ENCODE data around the gene HLA-DPA1.
"Not testable (repeated sequence)": the region's sequence is repeated elsewhere in the genome, so short reads cannot be mapped to it uniquely, and the experiment has no call there.

The HLA-DPA1 gene

GRCh38 chr6:33064723-33065122 lies 8.7 kb downstream of the HLA-DPA1 start:
- no peak for DNase-seq (ENCODE audit: low spot score)

DNA sequence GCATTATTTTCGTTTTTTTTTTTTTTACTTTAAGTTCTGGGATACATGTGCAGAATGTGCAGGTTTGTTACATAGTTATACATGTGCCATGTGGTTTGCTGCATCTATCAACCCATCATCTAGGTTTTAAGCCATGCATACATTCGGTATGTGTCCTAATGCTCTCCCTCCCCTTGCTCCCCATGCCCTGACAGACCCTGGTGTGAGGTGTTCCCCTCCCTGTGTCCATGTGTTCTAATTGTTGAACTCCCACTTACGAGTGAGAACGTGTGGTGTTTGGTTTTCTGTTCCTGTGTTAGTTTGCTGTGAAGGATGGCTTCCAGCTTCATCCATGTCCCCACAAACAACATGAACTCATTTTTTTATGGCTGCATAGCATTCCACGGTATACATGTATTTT lies 10.0 kb downstream of the HLA-DPA1 start:
- DNase-seq (ENCODE audit: low spot score) = not testable (repeated sequence)

DNA sequence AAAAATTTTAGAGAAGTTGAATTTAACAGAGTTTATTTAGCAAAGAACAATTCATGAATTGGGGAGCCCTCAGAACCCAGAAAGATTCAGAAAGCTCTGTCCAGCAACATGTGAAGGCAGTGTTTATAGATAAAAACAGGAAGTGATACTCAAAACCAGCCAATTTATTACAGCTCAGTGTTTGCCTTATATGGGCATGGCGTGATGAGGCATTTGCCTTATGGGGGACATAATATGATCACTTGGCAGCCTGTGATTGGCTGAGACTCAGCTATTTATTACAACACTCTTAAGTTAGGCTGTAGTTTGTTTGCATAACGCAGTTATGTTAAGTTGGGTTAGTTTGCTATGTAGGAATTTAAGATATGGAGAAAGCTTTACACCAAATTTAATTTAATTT lies 11.5 kb downstream of the HLA-DPA1 start:
- no peak for DNase-seq (ENCODE audit: low spot score)

GRCh38 chr6:33057222-33058150 lies 16.0 kb downstream of the HLA-DPA1 start:
- no peak for DNase-seq (ENCODE audit: low spot score)

DNA sequence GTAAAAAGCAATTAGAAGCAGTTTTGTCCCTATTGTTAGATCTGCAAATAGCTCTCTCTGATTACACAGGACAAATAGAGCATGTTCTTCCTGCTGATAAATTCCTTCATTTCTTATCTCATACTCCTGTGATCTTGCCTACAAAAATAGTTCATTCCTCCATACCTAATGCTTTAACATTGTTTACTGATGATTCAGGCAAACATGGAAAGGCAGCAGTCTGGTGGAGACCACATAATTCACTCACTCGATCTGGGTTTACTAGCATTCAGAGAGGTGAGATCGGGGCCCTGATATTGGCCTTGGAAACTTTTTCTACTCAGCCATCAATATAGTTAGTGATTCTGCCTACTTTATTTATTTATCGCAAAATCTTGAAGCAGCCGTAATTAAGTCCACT lies 20.2 kb downstream of the HLA-DPA1 start:
- no peak for DNase-seq (ENCODE audit: low spot score)

DNA sequence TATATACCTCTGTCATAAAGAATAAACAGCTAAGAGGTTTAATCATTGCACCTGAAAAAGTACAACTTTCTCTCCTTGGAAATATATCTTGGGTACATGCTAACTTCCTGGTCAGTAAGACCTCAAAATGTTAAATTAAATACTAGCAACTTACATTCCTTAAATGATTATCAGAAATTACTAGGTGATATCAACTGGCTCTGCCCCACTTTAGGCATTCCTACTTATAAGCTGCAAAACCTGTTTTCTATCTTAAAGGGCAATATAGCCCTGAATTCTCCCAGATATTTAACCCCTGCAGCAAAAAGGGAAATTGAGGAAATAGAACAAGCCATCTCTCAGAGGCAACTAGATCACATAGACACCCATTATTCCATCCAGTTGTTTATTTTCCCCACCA lies 20.8 kb downstream of the HLA-DPA1 start:
- DNase-seq (ENCODE audit: low spot score) = no peak

DNA sequence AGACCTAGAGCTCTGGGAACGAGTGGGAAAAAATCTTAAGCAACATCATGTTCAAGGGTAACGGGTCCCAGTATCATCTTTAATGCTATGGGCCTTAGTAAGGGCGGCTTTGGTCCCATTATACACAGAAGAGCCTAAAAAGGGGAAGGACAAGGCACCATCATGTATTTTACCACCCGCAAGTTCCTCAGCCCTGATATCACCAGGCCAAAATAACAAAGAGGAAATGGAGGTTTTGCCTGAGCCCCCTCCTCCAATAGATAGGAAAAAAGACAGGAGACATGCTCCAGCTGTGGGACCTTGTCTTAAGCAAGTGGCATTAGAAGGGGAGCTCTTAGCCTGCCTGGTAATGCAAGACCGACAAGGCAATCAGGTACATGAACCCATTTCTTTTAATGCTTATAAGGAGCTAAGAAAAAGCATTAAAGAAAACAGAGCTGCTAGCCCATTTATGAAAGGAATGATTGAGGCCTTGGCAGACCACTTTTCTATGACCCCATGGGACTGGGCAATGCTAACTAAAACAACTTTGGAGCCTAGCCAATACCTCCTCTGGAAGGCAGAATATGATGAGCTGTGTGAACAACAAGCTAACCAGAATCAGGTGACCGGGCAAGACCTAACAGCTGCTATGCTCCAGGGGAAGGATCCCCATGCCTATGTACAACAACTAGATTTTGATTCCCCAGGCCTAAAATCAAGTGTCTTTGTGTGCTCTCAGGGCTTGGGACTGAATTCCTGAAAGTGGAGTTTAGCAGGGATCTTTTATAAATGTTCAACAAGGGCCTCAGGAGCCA lies 23.2 kb downstream of the HLA-DPA1 start:
- no peak for DNase-seq (ENCODE audit: low spot score)

DNA sequence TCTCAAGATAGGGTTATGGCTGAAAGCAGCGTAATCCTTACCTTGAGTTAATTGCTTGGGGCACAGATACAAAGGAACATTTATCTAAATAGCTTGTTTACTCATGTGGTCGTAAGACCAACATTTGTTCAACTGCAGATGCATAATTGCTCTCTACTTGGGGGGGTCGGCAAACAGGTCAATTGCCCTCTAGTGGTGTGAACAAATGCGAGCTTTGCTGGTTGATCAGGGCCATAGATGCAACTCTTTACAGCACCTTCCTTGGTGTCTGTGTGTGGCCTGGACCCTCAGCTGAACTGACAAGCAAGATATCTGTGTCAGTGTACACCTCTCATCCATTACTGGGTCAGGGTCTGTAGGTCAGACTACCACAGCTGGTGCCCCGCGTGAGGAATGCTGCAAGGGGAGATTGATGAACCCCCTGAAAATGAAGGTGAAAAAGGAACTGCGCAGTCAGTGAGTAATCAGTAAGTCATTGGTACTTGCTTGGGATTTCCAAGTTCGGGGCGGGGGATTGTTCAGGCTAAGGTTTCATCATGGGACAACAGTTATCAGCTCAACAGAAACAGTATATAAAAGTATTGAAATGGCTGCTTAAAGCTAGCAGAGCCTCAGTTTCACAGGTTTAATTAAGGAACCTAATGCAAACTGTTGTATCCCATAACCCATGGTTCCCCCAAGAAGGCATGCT lies 24.0 kb downstream of the HLA-DPA1 start:
- no peak for DNase-seq (ENCODE audit: low spot score)

DNA sequence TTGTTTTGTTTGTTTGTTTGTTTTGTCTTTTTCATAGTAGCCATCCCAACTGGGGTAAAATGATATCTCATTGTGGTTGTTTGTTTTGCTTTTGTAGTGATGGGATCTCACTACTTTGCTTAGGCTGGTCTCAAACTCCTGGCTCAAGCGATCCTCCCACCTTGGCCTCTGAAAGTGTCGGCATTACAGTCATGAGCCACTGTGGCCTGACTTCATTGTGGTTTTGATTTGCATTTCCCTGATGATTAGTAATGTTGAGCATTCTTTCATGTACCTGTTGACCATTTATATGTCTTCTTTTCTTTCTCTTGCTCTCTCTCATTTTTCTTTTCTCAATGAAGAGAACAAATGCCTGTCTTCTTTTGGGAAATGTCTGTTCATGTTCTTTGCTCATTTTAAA lies 33.3 kb downstream of the HLA-DPA1 start:
- no peak for DNase-seq (ENCODE audit: low spot score)

DNA sequence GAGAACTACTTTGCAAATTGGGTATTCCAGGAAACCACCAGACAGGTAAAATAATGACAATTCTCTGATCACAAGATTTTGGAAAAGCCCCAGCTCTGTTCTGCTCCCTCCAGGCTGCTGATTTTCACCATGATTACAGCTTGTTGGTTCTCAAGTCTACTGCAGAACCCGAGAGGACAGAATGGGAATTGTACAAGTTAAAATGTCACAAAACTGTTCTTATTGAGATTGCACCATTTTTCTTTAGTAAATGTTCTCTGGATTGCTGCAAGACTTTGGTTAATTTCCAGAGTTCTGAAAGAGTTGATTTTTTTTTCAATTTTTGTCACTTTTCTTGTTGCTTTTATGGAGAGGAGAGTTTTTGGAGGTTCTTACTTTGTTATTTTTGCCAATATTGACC lies 36.9 kb downstream of the HLA-DPA1 start:
- DNase-seq (ENCODE audit: low spot score) = no peak

DNA sequence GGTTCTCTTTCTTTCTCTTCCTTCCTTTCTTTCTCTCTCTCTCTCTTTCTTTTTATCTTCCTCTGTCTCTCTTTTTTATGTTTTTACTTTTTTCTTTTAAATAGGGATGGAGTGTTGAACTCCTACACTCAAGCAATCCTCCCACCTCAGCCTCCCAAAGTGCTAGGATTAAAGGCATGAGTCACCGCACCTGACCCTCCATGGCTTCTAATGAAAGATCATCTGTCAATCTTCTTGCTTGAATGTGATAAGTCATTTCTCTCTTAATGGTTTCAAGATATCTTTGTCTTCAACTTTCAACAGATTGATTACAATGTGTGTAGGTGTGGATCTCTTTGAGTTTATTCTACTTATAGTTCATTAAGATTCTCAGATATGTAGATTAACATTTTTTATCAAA lies 38.9 kb downstream of the HLA-DPA1 start:
- no peak for DNase-seq (ENCODE audit: low spot score)

- no peak for DNase-seq (ENCODE audit: low spot score)
Measured at GRCh38 chr6:33030245-33030644, 43.2 kb downstream of the HLA-DPA1 start.

DNA sequence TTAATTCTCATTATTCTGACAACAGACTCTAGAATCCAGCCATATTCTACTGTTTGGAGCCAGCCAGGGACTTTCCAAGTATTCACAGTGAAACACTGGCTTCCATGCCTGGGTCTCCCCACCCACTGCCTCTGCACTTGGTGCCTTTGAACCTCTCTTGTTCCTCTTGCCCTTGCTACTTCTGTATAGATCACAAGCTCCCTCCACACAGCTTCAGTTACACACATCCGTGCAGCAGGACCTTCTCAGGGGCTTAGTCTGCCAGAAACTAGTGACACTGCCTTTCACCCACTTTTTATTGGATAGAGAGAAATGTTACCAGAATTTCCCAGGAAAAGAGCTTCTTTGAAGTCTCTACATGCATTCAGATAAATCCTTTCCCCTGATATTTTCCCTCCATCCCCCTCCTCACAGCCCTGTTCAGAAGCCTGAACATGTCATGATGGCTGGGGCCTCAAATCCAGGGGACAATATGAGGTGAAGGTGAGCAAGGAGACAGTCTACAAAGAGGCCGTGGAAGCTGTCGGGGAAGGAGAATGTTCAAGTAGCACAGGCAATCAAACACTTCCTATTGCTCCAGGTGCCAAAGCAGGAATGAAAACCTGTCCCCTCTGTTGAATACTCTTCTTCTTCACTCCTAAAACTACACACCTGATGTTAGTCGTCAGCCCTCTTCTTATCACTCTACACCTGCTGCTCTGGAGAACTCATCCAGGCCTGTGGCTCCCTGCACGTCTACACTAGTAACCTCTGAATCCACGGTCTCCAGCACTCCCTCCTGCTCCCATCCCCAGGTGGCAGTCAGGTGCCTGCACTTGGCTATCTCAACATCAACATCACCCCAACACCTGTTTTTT lies 43.9 kb downstream of the HLA-DPA1 start:
- DNase-seq (ENCODE audit: low spot score) = no peak

DNA sequence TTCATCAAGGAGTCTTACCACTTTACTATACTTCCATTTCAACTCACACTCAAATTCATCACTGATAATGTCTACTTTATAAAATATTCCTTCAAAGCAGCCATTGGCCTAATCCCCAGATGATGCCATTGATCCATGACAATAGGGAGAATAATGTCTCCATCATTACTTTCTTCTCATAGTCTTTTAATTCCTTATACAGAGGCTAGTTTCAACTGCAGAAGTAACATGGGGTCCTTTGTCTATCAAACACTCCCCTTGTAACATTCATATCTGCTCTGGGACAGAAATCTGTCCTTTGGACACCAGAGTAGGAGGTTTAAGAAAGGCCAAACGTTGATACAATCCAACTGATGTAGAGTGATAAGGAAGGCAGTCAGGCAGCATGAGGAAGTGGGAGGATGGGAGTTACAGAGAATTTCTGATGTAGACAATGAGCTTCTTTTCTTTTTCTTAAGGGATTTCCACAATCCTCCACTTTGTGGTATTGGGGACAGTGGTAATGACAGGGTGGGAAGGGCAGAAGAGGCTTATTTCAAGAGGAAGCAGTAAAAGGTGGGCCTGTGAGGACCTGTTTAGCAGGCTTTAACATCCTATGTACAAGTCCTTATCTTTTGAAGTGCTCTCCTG lies 45.1 kb downstream of the HLA-DPA1 start:
- DNase-seq (ENCODE audit: low spot score) = no peak

- DNase-seq (ENCODE audit: low spot score) = no peak
Measured at GRCh38 chr6:33024521-33024920, 48.9 kb downstream of the HLA-DPA1 start.

GRCh38 chr6:33023536-33023935 lies 49.9 kb downstream of the HLA-DPA1 start:
- no peak for DNase-seq (ENCODE audit: low spot score)

DNA sequence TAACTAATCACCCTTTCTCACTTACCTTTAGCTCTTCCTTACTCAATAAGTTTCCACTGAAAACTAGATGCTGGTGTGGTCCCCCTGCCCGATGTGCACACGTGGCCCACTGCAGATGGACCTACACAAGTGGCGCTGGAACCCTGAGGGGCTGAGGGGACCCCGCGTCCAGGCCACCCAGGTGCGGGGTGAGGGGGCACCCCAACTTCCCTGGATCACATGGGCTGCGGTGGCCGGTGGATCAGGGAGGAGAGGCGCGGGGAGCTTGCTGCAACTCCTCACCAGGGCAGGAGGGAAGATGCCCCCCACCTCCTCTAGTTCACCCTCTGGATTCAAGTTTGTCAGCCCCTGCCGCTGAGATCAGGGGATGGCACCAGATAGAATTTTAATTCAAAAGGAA lies 51.5 kb downstream of the HLA-DPA1 start:
- no peak for DNase-seq (ENCODE audit: low spot score)

GRCh38 chr6:33019372-33019771 lies 54.1 kb downstream of the HLA-DPA1 start:
- no peak for DNase-seq (ENCODE audit: low spot score)

- no peak for DNase-seq (ENCODE audit: low spot score)
Measured at GRCh38 chr6:33018904-33019303, 54.5 kb downstream of the HLA-DPA1 start.

GRCh38 chr6:33018418-33018817 lies 55.0 kb downstream of the HLA-DPA1 start:
- no peak for DNase-seq (ENCODE audit: low spot score)

DNA sequence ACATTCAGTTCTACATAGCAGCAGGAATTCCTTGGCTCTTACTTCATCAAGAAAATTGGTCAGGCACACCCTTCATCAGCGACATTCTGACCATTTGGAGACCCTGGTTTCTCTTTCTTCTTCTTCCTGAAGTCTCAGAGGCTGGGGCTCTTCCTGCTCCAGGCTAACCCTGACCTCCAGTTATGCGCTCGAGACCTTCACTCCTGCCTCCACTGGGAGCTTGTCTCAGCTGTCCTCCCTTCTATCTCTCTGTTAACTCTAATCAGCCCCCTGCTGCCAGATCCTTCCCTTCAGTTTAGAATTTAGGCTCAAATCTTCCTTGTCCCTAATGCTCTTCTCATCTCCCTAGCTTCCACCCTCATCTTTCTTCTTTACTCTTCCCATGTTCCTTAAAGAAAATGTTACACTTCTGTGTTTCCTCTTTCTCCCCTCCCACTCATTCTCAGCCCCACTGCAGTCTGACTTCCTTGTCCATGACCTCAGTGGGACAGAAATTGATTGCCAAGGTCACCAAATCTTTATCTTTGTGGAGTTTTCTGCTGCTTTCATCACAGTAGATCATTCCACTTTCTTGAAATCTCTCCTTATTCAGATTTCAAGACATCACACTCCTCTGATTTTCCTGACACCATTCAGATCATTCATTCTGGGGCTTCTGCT lies 55.6 kb downstream of the HLA-DPA1 start:
- no peak for DNase-seq (ENCODE audit: low spot score)

Measured in left forelimb (tissue), 1 donor.